K562 (cell line): ENCODE results near the gene RFNG. TPM values are rescaled to one million over a fixed set of nuclear protein-coding genes. Genes with fewer than 3 reads are reported as not detected.

Source experiments
- BMI1 ChIP-seq: fragments of 150-350 bp; IDR thresholded peaks from 2 replicates; pipeline ENCODE4 v1.6.1; 2014; ENCODE audit warnings: low read length
- CEBPB ChIP-seq: fragments of 450-650 bp; IDR thresholded peaks from 2 replicates; pipeline ENCODE4 v1.6.1; 2016; ENCODE audit warnings: missing genetic modification characterization, missing compliant biosample characterization
- E2F5 ChIP-seq: sonication (generic); formaldehyde crosslinking; IDR thresholded peaks from 2 replicates; pipeline ENCODE4 v1.8.0; 2022; ENCODE audit warnings: mild to moderate bottlenecking, missing genetic modification reagents
- HNRNPUL1 ChIP-seq: fragments of 200-400 bp; formaldehyde crosslinking; IDR thresholded peaks from 2 replicates; pipeline ENCODE4 v1.6.1; 2017; ENCODE audit warnings: low read length
- KDM4B ChIP-seq, 2 experiments: fragments of 450-650 bp in 1 of 2; sonication (generic) in 1 of 2; IDR thresholded peaks; 2 replicates each; pipeline ENCODE4 v1.6.1; 2016 to 2017; ENCODE audit warnings: borderline replicate concordance in 2 of 2, antibody characterized with exemption in 1 of 2, low read depth in 1 of 2, mild to moderate bottlenecking in 1 of 2
- LARP7 ChIP-seq: fragments of 450-650 bp; IDR thresholded peaks from 2 replicates; pipeline ENCODE4 v1.6.1; 2016
- MEIS2 ChIP-seq: fragments of 450-650 bp; IDR thresholded peaks from 2 replicates; pipeline ENCODE4 v1.6.1; 2014; ENCODE audit warnings: mild to moderate bottlenecking; ENCODE audit not compliant: partially characterized antibody
- NRF1 ChIP-seq, 2 experiments: fragments of 450-650 bp; IDR thresholded peaks in 1 of 2; conservative IDR thresholded peaks in 1 of 2; 2 replicates each; pipeline ENCODE4 v1.6.1; 2014; ENCODE audit warnings: mild to moderate bottlenecking in 2 of 2
- PYGO2 ChIP-seq: fragments of 450-650 bp; IDR thresholded peaks from 2 replicates; pipeline ENCODE4 v1.6.1; 2016; ENCODE audit warnings: mild to moderate bottlenecking, missing genetic modification characterization, moderate library complexity, missing compliant biosample characterization
- SAP30 ChIP-seq: fragments of 200-600 bp; sonication (generic); IDR thresholded peaks from 2 replicates; pipeline ENCODE4 v1.6.1; 2012; ENCODE audit warnings: borderline replicate concordance, low read depth, mild to moderate bottlenecking, moderate library complexity, low read length, control low read depth, inconsistent platforms; ENCODE audit not compliant: insufficient read depth, poor library complexity, severe bottlenecking
- SFPQ ChIP-seq: fragments of 200-400 bp; formaldehyde crosslinking; IDR thresholded peaks from 2 replicates; pipeline ENCODE4 v1.6.1; 2017; ENCODE audit warnings: mild to moderate bottlenecking, low read depth, low read length, moderate library complexity
- ZNF143 ChIP-seq: sonication (generic); formaldehyde crosslinking; IDR thresholded peaks from 2 replicates; pipeline ENCODE4 v1.9.0; 2022; ENCODE audit warnings: mild to moderate bottlenecking, missing genetic modification reagents
- ZNF3 ChIP-seq: fragments of 250-450 bp; sonication (Bioruptor Pico); IDR thresholded peaks from 2 replicates; pipeline ENCODE4 v1.5.0; 2021; ENCODE audit warnings: mild to moderate bottlenecking, moderate library complexity
- polyA plus RNA-seq, 8 experiments: library from polyadenylated mRNA; depleted of rRNA in 4 of 8; stranded (reverse) in 5 of 8; unstranded in 3 of 8; fragments of >200 nt; fragmentation: Nextera tagmentation in 2 of 8; fragmentation: Illumina TruSeq in 1 of 8; extraction: Ambion mirVana in 2 of 8; extraction: Trizol in 1 of 8; gene quantifications; 2 replicates each; pipeline versions ENCODE4 v1.2.1 to v1.2.3, GENCODE V29; 2011 to 2014; ENCODE audit warnings: inconsistent platforms in 1 of 8, missing spikeins in 1 of 8
- total RNA-seq, 7 experiments: library from RNA; depleted of rRNA in 6 of 7; stranded (reverse); fragments of >200 nt in 6 of 7; fragmentation: Illumina TruSeq in 2 of 7; extraction: Trizol in 2 of 7; gene quantifications; 2 replicates each; pipeline versions ENCODE4 v1.2.1 to v1.2.3, GENCODE V29; 2011 to 2021; ENCODE audit warnings: low replicate concordance in 1 of 7
- TF ChIP-seq, protein P1 (sequence below): sonication (generic); formaldehyde crosslinking; IDR thresholded peaks from 2 replicates; pipeline ENCODE4 v1.8.0; 2022; ENCODE audit warnings: mild to moderate bottlenecking, missing genetic modification reagents
- TF ChIP-seq, protein P2 (sequence below): fragments of 250-450 bp; sonication (Bioruptor Pico); IDR thresholded peaks from 2 replicates; pipeline ENCODE4 v1.5.0; 2021; ENCODE audit warnings: mild to moderate bottlenecking, borderline replicate concordance

RFNG gene
- total and polyA plus RNA-seq, 9 of the 15 experiments (the other 6 are each of a cell fraction or from before 2014, with no cell fraction given), result 0.32 to 32.8 (median 9.5) TPM

- TF ChIP-seq ZNF3, result no peak
- TF ChIP-seq KDM4B (IDR thresholded peaks at IDR 0.05; ENCODE audit: borderline replicate concordance in 2 of 2, low read depth in 1 of 2), result no peak
- TF ChIP-seq CEBPB (tag), result no peak
- no peak for TF ChIP-seq MEIS2
- TF ChIP-seq, protein P1, sequence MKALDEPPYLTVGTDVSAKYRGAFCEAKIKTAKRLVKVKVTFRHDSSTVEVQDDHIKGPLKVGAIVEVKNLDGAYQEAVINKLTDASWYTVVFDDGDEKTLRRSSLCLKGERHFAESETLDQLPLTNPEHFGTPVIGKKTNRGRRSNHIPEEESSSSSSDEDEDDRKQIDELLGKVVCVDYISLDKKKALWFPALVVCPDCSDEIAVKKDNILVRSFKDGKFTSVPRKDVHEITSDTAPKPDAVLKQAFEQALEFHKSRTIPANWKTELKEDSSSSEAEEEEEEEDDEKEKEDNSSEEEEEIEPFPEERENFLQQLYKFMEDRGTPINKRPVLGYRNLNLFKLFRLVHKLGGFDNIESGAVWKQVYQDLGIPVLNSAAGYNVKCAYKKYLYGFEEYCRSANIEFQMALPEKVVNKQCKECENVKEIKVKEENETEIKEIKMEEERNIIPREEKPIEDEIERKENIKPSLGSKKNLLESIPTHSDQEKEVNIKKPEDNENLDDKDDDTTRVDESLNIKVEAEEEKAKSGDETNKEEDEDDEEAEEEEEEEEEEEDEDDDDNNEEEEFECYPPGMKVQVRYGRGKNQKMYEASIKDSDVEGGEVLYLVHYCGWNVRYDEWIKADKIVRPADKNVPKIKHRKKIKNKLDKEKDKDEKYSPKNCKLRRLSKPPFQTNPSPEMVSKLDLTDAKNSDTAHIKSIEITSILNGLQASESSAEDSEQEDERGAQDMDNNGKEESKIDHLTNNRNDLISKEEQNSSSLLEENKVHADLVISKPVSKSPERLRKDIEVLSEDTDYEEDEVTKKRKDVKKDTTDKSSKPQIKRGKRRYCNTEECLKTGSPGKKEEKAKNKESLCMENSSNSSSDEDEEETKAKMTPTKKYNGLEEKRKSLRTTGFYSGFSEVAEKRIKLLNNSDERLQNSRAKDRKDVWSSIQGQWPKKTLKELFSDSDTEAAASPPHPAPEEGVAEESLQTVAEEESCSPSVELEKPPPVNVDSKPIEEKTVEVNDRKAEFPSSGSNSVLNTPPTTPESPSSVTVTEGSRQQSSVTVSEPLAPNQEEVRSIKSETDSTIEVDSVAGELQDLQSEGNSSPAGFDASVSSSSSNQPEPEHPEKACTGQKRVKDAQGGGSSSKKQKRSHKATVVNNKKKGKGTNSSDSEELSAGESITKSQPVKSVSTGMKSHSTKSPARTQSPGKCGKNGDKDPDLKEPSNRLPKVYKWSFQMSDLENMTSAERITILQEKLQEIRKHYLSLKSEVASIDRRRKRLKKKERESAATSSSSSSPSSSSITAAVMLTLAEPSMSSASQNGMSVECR, result no peak
- TF ChIP-seq LARP7, result no peak
- TF ChIP-seq, protein P2, sequence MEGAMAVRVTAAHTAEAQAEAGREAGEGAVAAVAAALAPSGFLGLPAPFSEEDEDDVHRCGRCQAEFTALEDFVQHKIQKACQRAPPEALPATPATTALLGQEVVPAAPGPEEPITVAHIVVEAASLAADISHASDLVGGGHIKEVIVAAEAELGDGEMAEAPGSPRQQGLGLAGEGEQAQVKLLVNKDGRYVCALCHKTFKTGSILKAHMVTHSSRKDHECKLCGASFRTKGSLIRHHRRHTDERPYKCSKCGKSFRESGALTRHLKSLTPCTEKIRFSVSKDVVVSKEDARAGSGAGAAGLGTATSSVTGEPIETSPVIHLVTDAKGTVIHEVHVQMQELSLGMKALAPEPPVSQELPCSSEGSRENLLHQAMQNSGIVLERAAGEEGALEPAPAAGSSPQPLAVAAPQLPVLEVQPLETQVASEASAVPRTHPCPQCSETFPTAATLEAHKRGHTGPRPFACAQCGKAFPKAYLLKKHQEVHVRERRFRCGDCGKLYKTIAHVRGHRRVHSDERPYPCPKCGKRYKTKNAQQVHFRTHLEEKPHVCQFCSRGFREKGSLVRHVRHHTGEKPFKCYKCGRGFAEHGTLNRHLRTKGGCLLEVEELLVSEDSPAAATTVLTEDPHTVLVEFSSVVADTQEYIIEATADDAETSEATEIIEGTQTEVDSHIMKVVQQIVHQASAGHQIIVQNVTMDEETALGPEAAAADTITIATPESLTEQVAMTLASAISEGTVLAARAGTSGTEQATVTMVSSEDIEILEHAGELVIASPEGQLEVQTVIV (CRISPR knock-in tag), result no peak
- no peak for TF ChIP-seq SAP30
- no peak for TF ChIP-seq PYGO2 (tag)
- TF ChIP-seq HNRNPUL1, result no peak
- no peak for TF ChIP-seq ZNF143
- TF ChIP-seq NRF1 (conservative IDR thresholded peaks at IDR 0.05 in 1 of 2, IDR thresholded peaks at IDR 0.05 in 1 of 2), result peak; percentile 52; a peak in 1 of 4 replicates
- TF ChIP-seq BMI1, result no peak
- no peak for TF ChIP-seq SFPQ
- no peak for TF ChIP-seq E2F5 (CRISPR knock-in tag)
These were observed 20.2 kb downstream of the RFNG start, which contains the start of gene RAC3 (continued) for GRCh38 chr17:82031303-82031884.
